Kidney glomerular epithelial cell (primary cell): ENCODE measurements around the gene PSTPIP1.

Experiments
- DNase-seq: peaks from one replicate; lab custom pipeline; 2025; lab: John Stamatoyannopoulos, UW

Gene PSTPIP1

DNA sequence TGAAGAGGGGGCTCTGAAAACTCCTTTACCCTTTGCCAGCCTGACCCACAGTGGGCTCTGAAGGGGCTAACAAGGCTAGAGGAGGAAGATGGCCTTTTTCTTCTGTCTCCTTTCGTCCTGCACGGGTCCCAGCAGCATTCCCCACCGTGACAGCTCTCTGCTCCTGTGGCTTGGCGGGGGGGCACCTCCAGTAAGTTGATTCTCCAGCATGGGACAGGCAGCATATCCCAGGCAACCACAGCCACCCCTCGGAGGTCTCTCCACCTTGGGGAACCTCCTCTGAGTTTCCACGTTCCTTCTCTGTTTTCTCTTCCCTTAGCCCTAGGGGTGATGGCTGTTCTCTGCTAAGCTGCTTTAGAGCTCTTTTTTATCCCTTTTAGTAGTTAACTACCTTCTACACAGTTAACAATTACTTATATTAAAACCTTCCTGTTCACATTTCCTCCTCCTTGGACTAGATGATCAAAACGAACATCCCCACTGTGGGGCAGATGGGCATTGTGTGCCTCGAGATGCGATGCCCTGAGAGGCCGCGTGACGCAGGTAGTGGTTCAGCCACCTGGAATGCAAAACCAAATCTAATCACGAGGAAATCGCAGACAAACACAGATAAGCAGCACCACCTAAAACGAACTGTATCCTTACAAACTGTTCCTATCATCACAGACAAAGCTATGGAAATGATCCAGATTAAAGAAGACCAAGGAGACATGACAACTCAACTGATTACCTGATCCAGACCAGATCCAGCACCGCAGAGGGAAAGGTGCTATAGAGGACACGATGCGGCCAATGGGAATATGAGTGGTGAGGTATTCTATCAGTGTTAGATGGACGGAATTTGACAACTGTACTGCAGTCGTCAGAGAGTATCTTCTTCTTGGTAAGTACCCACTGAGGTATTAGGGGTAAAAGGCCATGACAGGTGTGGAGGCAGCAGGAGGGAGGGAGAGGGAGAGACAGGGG, 48.3 kb downstream of the PSTPIP1 start:
- DNase-seq, result no peak

DNA sequence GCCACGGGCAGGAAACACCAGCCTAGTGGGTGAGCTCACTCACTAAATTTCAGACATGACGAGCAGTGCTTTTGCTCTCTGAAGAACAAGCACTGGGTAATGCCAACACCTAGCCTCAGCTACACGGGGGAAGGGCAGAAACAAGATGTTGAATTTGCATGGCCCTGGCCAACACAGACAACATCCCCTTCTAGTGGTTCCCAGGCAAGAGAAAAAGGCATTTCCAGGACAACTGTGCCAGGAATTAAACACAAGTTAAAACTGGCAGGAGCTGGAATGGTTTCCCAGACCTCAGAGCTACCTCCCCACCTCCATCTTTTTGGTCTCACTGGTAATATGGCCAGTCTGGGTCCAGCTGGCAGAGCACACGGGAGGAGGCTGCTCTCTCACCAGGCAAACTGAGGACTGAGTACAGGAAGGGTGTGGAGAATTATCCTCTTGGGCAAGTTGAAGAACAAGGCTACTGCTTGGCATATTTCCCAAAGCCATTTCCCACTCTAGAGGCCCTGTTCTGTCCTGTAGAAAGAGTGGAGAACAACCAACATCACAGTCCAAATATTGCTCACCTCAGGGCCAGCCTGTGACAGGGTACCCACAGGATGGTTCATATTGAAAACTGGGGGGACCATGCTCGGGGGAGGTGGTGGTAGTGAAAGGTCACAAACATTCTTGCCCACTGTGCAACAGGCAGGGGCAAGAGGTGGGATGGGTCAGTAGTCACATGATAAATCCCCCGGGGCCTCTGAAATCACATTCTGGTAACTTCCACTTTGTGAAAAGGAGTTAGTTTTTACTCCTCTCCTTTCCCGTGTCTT, 49.5 kb downstream of the PSTPIP1 start:
- DNase-seq, result no peak

DNA sequence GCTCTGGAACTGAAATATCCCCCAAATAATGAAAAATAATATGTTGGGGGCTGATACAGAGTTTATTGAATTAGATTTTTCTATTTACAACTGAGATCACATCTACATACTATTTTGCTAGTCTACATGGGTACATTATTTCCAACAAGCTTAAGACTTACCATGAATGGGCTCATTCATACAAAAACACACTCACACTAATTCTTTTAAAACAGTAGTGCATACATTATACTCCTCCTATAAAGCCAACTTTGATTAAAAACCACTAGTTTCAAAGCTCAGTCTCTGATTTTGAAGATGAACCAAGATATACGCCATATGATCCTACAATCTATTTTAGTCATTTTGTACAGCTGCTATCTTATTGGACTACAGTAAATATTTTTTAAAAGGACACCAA, 51.1 kb downstream of the PSTPIP1 start:
- DNase-seq, result no peak

DNA sequence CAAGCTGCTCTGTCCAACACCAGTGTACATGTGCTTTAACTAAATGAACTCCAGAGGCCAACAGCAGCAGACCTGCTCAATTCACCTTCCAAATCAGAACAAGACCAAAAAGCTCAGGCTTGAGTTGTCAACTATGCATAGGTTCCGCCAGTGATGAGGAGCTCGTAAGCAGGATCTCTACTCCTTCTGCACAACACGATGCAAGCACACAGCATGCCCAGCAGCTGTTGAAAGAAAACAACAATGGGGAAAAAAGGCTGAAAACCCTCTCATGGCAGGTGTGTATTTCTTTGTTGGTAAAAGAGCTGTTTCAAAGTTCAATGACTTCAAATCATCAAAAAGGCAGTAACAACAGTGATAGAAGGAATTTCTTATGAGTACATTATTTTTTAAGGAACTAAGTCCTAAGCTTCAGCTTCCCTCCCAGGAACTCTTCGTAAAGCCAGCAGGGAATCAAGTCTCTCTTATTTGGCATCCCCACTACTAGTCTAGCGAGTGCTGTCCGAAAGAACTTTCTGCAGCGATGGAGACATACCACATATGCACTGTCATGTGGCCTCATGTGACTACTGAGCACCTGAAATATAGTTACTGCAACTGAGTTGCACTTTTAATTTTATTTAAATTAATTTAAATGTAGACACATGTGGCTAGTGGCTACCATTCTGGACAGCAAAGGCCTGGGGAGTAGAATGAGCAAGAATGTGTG, 51.9 kb downstream of the PSTPIP1 start:
- DNase-seq, result no peak

DNA sequence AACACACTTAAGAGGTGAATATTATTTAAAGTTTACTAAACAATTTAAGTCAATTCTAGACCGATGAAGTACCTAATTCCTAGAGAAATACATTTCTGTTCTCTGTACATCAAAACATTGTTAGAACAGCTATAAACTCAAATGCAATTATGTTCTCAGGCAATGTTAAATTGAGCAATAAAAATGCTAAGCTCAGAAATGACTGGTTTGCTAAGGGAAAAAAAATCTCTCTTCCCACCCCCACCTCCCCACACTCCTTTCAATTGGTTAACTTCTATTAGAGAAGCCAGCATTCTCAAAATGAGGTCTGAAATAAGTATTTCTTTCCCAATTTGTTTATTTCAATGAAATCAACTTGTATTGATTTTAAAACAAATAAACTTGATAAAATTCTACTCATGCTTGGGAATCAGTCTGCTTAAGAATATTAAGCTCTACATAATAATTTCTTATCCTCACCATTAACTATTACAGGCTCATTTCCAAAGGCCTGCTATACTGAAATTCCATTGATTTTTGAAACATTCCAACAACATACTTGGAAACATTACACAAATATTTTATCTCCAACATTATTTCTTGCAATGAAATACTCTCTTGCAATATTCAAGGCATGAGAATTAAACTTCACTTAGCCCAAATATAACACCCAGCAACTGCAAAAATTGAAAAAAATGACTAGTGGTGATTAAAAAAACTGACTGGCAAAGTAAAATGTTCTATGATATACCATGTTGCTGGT, 53.4 kb downstream of the PSTPIP1 start:
- no peak for DNase-seq

DNA sequence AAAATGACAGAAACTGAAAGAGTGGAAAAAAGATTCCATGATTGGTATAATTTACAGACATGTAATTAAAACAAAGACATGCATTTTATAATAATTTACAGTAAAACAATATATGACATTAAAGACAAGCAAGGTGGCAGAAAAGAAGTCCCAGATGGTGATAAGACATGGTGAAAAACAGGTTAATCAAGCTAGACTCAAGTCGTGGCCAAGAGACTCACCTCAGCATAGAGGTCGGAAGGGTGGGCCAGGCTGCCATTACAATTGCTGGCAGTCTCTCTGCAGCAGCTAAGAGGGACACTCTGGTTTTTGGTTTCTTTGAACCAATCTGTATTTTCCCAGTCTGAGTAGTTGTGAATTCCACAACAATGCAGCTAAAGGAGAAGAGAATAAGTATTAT, 57.6 kb downstream of the PSTPIP1 start:
- no peak for DNase-seq

DNA sequence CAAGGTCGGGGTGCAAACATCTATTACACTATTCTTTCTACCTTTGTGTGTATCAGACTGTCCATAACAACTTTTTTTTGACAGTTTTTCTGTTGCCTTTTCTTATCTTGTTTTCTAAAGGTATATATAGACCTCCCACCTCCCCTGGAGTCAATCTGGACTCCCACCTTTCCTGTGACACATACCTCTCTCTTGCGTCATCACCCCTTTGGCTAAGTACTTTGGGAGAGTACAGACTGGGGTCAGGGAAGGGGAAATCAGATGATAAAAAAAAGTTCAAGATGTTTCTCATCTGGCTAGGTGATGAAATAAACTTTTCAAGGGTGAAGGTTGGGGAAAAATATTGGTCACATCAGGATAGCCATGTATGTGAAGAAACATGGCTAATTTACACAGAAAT, 58.8 kb downstream of the PSTPIP1 start:
- no peak for DNase-seq

DNA sequence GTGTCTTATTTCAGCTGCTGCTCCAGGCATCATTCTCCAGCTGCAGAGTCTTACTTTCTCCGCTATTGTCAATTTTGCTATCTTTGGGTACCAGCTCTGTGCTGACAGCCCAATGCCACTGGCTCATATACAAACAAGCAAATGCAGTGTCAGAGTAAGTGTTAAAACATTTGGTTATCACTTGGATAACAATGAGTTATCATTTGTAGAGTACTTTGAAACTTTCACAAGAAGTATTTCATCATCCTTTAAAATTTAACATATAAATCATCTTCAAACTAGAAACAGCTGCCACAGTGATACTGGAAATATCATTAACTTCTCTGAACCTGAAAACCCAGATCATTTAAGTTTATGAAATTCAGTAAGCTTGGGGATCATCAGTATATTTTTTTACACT, 62.1 kb downstream of the PSTPIP1 start:
- no peak for DNase-seq

DNA sequence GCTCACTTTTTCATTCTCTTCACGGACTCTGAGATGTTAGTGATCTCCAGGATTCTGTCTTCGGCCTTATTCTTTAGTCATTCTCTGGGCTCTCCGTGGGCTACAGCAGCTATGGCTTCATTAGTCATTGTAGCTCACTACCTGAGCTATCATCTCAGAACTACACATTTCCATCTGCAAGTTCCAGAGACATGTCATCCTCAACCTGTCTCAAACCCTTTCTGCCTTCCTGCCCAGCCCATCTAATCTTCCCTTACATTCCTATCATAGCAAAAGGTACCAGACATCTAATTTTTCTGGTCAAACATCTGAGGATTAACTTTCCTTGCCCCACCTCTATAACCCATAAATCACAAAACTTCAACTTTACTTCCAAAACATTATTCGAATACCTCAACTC, 62.8 kb downstream of the PSTPIP1 start:
- DNase-seq, result no peak

DNA sequence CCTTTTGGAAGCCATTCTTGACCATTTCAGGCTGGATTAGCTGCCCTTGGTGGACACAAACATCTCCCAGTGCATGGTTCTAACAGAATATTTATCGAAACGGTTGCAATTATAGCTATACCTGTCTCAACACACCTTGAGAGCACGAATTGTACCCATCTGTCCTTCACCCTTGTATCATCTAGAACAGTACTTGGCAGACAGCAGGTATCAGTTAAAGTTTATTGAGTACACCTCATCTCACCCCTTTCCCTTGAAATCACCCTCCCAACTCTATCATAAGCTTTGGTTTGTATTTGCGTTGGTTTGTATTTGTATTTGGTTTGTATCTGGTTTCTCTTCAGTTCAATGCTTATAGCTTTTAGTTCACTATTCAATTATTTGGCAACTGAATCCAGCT, 63.5 kb downstream of the PSTPIP1 start:
- DNase-seq, result no peak

DNA sequence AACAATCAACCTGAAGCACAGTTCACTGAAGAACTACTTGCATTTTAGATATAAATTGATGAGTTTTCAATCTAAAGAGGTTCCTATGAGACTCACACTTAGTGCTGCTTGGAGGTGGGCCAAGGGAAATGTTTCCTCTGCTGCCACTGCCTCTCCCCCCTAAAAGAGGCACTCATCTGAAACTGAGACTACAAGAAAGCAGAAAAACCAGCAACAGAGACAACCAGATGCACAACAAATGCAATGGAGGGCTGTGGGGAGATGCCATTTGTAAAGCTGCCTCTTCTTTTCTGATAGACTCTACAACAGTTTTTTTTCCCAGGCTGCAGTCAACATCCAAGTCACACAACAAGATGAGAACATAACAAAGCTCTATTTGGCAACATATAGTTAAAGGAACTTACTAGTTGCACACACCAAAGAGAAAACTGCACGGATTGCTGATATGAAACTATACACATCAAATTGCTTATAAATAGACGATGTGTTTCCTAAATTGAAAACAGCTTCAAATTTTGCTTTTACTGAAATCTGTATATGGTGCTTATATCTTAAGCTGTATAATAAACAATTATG, 64.9 kb downstream of the PSTPIP1 start:
- DNase-seq, result peak; percentile 6

DNA sequence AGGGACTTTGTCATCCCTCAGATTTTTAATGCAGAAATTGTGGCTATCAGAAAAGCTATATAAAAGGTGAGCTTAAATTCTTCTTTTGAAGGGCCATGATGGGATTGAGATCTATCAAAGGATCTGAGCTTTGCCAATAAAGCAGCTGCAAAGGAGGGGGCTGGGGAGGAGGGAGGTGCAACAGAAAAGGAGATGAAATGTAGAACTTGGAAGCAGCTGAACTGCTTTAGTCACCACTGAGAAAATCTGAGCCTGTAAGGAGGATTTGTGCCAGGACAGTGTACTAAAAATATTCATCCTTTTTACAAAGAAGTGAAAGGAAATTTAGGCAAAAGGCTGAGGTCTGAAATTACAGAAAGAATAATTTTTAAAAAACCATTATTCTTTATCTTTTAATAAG, 65.6 kb downstream of the PSTPIP1 start:
- no peak for DNase-seq

DNA sequence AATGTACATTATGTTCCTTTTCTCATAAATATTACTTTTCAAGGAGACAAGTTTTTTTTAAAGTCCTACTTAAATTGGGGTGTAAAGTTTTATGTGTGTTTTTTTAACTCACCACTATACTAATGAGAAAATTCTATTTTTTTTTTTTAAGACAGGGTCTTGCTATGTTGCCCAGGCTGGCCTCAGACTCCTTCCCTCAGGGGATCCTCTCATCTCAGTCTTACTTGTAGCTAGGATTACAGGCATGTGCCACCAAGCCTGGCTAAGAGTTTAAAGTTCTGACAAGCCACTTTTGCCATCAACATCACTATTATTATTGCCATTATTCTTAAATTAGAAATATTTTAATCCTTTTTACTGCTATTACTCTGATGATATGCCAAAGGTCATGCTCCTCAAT, 68.3 kb downstream of the PSTPIP1 start:
- no peak for DNase-seq

DNA sequence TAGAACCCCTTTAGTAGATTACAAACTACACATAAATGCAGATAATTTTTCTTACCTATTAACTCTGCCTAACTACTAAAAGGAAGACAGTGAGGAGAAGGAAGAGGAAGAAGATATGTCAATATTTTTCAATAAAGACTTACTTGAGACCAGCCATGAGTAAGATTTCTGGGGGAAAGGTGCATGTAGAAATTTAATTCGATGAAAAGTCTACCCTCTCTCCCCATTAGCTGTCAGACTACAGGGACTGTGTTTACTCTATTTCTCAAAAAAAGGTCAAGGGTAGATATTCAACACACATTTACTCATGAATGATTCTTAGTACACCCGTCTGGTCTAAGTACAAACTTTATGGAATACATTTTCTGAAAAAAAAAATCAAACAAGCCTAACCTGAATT, 69.1 kb downstream of the PSTPIP1 start:
- no peak for DNase-seq

DNA sequence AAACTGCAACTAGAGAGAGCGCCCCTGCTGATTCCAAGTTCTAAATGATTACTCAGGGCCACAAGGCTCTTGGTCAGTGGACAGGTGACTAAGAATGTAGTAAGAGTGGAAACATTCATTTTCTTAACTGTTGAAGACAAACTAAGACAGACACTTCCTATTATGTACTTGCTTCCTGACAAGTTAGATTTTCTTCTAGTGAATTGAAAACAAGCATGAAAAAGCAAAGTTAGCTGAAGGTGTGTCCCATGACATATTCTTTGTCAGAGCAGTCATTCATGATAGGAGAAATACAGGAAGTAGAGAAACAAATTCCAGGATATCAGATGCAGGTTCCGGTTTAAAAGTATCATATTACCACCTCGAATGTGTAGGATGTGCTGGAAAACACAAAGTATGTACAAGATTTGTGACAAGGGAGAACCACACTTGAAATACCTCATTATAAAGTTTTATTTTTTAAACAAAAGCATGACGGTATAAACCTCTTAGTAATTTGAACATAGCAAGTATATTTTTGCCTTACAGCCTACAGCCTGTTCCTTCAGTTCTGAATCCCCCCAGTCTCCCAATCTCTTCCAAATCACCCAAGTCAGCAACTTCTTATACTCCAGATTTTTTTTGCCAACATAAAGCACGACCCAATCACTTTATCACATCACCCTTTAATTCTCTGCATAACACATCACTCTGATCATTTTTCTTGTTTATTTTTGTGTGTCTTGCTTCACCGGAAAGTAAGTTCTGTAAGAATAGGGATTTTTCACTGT, 69.8 kb downstream of the PSTPIP1 start:
- DNase-seq, result peak; percentile 81

DNA sequence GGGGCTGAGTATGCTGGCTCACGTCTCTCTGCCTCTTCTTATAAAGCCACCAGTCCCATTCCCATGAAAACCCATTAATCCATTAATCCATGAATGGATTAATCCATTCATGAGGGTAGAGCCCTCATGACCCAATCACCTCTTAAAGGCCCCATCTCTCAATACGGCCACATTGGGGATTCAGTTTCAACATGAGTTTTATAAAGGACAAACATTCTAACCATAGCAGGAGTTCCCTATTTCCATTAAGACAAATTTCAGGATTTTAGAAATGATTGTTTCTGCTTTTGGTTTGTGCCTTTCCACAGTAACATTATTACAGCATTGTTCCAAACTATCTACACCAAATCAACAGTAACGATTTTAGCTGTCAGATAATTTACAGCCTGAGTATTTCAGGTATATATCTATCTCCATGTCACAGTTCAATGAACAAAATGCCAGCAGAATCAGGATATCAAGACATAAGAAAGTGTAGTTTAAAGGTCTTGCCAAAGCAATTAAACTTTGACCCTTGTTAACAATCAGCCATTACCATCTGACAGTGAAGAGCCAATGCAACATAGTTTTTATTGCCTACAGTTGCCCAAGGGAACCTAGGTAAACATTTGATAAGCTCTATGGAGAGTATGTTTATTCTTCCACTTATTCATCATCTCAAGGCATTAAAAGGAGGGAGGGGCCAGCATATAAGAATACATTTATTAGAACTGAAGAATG, 72.2 kb downstream of the PSTPIP1 start:
- DNase-seq, result peak; percentile 21

DNA sequence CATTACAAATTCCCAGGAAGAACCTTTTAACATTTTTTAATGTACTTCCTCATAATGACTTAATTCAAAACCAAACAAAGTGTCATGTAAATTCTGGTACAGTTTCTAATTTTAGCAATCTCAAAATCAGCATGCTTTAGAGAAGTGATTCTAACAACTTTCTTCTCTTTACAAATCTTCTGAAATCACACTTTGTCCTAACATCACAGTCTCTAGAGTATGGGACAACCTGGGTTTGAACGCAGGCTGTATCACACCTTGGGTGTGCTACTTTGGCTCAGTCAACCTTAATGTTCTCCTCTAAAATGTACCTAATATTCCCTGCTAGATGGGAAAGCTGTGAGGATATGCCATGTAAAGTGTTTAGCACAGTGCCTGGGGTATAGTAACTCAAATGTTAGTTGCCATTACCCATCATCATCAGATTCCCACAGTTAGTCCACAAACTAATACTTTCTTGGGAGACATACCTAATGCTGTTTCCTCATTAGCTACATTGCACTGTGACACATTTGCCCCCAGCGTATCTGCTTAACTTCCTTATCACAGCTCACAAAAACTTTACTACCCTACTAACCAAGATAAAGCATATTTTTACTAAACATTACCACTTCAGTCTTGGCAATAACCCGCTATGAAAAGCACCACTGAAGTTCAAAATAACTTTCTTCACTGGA, 72.9 kb downstream of the PSTPIP1 start:
- DNase-seq, result no peak

DNA sequence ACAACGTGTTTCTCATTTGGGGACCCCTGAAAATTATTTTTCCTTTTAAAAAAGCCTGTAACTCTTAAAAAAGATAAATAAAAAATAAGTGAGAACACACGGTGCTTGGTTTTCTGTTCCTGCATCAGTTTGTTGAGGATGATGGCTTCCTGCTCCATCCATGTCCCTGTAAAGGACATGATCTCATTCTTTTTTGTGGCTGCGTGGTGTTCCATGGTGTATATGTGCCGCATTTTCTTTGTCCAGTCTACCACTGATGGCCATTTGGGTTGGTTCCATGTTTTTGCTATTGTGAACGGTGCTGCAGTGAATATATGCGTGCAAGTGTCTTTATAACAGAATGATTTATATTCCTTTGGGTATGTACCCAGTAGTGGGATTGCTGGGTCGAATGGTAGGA, 73.7 kb downstream of the PSTPIP1 start:
- DNase-seq, result no peak

DNA sequence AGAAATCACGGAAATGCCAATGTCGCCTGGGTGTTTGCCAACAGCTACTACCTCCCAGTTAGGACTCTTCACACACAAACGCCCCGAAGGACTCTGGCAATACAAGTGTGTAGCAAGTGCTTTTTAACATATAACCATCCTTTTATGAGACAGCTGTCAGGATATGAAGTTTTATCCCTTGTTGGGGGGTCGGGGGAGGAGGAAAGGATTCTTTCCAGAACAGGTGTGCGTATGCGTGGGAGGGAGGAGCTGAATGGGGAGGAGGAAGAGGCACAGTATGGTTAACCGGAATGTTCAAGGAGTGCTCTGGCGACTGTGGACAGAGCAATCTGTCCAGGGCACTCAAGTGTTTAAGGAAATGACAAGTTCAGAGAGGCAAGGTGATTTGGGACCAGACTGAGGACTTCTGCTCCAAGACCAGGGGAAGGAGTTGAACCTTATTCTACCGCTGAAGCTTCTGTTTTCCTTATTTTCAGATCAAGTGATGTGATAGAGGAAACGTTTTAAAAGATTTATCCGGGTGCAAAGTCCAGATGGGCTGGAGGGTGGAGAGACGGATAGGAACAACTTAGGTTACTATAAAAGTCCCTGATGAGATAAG, 74.7 kb downstream of the PSTPIP1 start:
- peak; percentile 16 for DNase-seq
